GM12892 (cell line): ENCODE data around the gene RAPGEFL1.

Source experiments
- POLR2A ChIP-seq: IDR thresholded peaks from 2 replicates; pipeline ENCODE4 v1.6.1; 2011; ENCODE audit warnings: low read depth, low read length, control low read depth
- POLR2AphosphoS5 ChIP-seq: IDR thresholded peaks from 2 replicates; pipeline ENCODE4 v1.6.1; 2011; ENCODE audit warnings: low read depth, low read length, control low read depth
- TAF1 ChIP-seq: IDR thresholded peaks from 2 replicates; pipeline ENCODE4 v1.6.1; 2011; ENCODE audit warnings: low read depth, mild to moderate bottlenecking, control low read depth, low read length, borderline replicate concordance

GRCh38 chr17:40182606-40183005, 5.3 kb downstream of the RAPGEFL1 start:
- TF ChIP-seq POLR2AphosphoS5 (no peak), POLR2A (no peak), TAF1 (no peak)
